HG02642 (cell line): ENCODE data around the gene HLCS.

Experiments
- ATAC-seq: cut with Tn5 transposase; IDR thresholded peaks from one replicate; pipeline ENCODE4 v1.9.1; 2021; ENCODE audit warnings: mild to moderate bottlenecking; ENCODE audit not compliant: unreplicated experiment, poor library complexity

HLCS gene

DNA sequence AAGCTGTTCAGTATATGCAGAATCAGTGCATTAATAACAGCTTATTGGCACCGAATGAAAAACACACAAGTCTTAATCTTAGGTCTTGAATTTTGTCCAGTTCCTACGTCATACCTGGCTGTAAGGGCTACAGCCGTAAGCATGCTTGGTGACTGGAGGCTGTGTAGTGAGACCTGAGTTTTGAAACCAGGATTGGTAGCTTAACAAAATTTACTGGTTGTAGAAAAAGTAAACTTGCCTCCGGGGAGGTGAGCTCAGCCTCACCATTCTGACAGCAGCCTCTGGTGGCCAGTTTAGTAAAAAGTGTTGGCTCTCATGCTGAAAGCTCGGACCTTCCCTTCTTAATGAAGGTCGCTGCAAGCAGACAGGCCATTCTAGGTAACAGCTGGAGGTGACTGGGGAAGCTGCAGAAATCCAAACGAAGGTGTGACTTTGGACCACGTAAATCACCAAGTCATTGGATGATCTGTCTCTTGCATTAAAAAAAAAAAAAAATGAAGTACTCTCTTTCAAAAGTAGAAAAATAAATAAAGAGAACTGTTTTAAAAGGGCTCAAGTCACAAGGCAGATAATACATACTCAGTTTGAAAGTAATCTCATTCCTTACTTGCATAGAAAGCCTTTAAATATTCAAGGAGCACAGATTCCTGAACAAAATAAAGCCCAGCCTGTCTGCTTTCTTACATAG is 48.9 kb downstream of the HLCS start:
- no peak for ATAC-seq

- no peak for ATAC-seq
Measured at GRCh38 chr21:36916718-36917117, 49.8 kb downstream of the HLCS start.

GRCh38 chr21:36915696-36916245 is 50.7 kb downstream of the HLCS start:
- ATAC-seq: no peak

- ATAC-seq: no peak
Measured at GRCh38 chr21:36915014-36915695, 51.3 kb downstream of the HLCS start.

- ATAC-seq: no peak
Measured at GRCh38 chr21:36914244-36915013, 52.0 kb downstream of the HLCS start.

DNA sequence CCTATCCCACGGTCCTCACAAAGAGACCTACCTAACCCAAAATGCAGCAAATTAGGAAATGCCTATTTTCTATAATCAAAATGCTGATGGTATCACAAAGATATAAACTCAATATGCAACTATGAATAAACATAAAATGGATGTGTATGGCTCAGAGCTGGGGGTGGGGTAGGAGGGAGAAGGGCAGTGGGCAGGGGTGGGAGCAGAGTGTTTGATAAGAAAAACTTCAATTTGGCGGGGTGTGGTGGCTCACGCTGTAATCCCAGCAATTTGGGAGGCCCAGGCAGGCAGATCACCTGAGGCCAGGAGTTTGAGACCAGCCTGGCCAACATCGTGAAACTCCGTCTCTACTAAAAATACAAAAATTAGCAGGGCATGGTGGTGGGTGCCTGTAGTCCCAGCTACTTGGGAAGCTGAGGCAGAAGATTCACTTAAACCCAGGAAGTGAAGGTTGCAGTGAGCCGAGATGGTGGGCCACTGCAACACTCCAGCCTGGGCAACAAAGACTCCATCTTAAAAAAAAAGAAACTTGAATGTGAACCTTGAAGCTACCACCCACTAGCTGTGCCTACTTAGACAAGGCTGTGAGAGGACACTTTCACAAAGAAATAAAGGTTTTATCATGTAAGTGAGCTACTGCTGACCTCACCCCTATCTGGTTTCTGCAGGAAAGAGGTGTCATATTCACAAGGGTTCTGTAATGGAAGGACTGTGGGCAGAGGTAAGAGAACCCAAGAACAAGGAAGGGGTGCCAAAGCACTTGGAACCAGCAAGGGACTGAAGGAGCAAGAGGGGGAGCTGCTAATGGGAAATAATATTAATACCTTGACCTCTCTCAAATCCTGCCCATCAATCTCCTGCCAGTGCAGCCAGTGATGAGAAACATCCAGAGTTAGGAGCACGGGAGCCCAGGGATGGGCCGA is 53.0 kb downstream of the HLCS start:
- no peak for ATAC-seq

GRCh38 chr21:36910581-36911307 is 55.7 kb downstream of the HLCS start:
- no peak for ATAC-seq

- no peak for ATAC-seq
Measured at GRCh38 chr21:36909901-36910561, 56.4 kb downstream of the HLCS start.

DNA sequence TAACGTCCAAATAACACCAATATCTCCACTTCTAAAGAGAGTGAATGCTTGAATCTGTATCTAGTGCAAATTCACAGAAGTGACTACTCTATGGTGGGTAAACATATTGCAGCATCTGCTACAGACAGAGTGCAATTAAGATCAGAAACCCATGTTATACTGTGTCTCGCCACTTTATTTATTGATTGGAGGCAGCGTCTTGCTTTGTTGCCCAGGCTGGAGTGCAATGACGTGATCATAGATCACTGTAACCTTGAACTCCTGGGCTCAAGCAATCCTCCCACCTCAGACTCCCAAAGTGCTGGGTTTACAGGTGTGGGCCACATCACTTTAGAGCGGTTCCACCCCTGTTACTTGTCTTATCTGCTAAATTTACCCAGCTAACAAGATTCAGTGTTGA is 57.0 kb downstream of the HLCS start:
- no peak for ATAC-seq

GRCh38 chr21:36908260-36908908 is 58.1 kb downstream of the HLCS start:
- no peak for ATAC-seq

DNA sequence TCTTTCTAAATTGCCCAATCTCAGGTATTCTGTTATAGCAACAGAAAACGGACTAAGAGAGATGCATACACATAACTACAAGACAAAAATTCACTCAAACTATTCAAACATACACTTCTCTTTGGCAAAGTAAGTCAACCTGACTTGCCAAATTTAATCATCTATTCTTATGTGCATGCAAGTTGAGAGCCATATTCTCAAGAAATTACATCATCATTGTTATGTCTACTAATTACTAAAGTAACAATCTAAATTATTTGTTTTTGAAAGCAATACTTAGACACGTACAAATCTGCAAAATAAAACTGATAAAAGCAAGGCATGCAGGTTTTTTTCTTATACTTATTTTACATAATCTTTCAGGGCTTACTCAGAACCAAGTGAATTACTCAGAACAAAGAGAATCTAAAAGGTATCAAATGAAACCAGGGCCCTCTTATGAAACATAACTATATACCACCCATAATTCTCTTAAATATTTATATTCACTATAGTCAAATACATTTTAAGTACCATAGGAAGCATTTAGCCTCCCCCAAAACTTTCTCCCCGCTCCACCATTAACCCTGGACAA is 62.3 kb downstream of the HLCS start:
- no peak for ATAC-seq

- no peak for ATAC-seq
Measured at GRCh38 chr21:36902793-36903192, 63.7 kb downstream of the HLCS start.

- no peak for ATAC-seq
Measured at GRCh38 chr21:36902331-36902730, 64.1 kb downstream of the HLCS start.

- no peak for ATAC-seq
Measured at GRCh38 chr21:36901575-36901974, 64.9 kb downstream of the HLCS start.

- ATAC-seq: no peak
Measured at GRCh38 chr21:36893581-36893980, 72.9 kb downstream of the HLCS start.

DNA sequence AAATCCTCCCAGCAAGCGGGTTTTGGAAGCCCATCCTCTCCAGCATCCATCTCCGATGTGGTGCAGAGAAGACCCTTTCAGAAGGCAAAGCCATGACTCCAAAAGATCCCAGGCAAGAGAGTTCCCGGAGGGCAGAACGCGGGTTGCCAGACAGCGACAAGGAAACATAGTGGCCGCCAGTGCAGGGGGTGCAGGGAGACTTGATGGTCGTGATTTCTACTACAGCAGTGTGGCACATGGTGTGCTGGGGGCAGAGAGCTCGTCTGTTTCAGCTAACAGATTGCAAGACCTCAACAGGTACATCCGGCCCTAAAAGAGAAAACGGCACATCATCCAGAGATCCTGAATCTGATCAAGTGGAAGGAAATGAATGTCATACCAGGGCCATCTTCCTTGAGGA is 74.3 kb downstream of the HLCS start:
- ATAC-seq: no peak

DNA sequence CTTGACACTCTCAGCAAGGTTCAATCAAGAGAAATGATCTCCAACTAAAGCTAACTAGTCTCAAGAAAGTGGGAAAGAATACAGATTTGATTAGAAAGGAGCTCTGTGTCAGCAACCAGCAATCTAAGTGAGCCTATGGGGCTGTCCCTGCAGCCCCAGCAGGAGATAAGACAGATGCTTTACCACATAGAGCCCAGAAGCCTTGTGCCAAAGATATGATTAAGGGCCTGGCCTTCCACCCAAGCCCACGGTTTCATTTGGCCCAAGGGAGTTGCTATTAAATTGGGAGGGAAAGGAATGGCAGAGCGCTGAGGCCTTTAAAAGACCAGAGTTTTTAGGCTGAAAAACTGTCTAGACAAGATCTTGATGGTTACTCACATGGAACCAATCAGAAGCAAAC is 74.8 kb downstream of the HLCS start:
- no peak for ATAC-seq

GRCh38 chr21:36891121-36891520 is 75.3 kb downstream of the HLCS start:
- no peak for ATAC-seq
